Measurements from ENCODE around the gene CFL2. TPM values are rescaled to one million over a fixed set of nuclear protein-coding genes. Genes with fewer than 3 reads are reported as not detected.

CFL2 gene
- total and polyA plus RNA-seq, 2 of the 13 experiments (the other 11 are each of a cell fraction or from before 2014, with no cell fraction given): 114 to 158 TPM

GRCh38 chr14:34693228-34693939 is 21.0 kb downstream of the CFL2 start (continued):
- peak; percentile 90; the same call in 1 of the 2 replicates for TF ChIP-seq THAP9 (CRISPR knock-in tag; IDR thresholded peaks at IDR 0.05; ENCODE audit: borderline replicate concordance)
- TF ChIP-seq MAFF (IDR thresholded peaks at IDR 0.05; ENCODE audit: low read depth, low read length): no peak
- TF ChIP-seq GMEB2 (CRISPR knock-in tag; IDR thresholded peaks at IDR 0.05; ENCODE audit: low read depth): no peak
- TF ChIP-seq ZNF644 (CRISPR knock-in tag; IDR thresholded peaks at IDR 0.05; ENCODE audit: low read depth): 0 out of 2 replicates have a peak, but pooled peaks have one; percentile 41
- no peak for TF ChIP-seq NCOA1 (CRISPR knock-in tag; IDR thresholded peaks at IDR 0.05)
- TF ChIP-seq NFKB2 (CRISPR knock-in tag; IDR thresholded peaks at IDR 0.05; ENCODE audit: borderline replicate concordance): peak; percentile 59; the same call in 1 of the 2 replicates
- TF ChIP-seq ZBTB14 (CRISPR knock-in tag; IDR thresholded peaks at IDR 0.05): no peak
- TF ChIP-seq HOMEZ (CRISPR knock-in tag; IDR thresholded peaks at IDR 0.05; ENCODE audit: low read depth): no peak; the same call in 1 of the 2 replicates
- TF ChIP-seq CREB3 (CRISPR knock-in tag; IDR thresholded peaks at IDR 0.05): no peak
- peak; percentile 69; the same call in 1 of the 2 replicates for TF ChIP-seq CC2D1A (CRISPR knock-in tag; IDR thresholded peaks at IDR 0.05)
- peak; percentile 41; the same call in 1 of the 2 replicates for TF ChIP-seq HMG20A (CRISPR knock-in tag; IDR thresholded peaks at IDR 0.05; ENCODE audit: borderline replicate concordance)
- TF ChIP-seq MED1 (CRISPR knock-in tag; IDR thresholded peaks at IDR 0.05): no peak
- 0 out of 2 replicates have a peak, but pooled peaks have one; percentile 47 for TF ChIP-seq EEA1 (CRISPR knock-in tag; IDR thresholded peaks at IDR 0.05; ENCODE audit: borderline replicate concordance)
- no peak for TF ChIP-seq ZMAT3 (CRISPR knock-in tag; conservative IDR thresholded peaks at IDR 0.05)
- no peak for TF ChIP-seq LCORL (IDR thresholded peaks at IDR 0.05)
- TF ChIP-seq LCORL (CRISPR knock-in tag; IDR thresholded peaks at IDR 0.05): peak; percentile 84
- TF ChIP-seq THAP7 (CRISPR knock-in tag; IDR thresholded peaks at IDR 0.05): no peak; the same call in 1 of the 2 replicates
- peak; percentile 44; the same call in 1 of the 2 replicates for TF ChIP-seq FLYWCH1 (CRISPR knock-in tag; IDR thresholded peaks at IDR 0.05)
- TF ChIP-seq FOXA1 (IDR thresholded peaks at IDR 0.05): no peak
- no peak for TF ChIP-seq FOXA1 (CRISPR knock-in tag; IDR thresholded peaks at IDR 0.05)
- no peak for TF ChIP-seq ZC3H13 (CRISPR knock-in tag; IDR thresholded peaks at IDR 0.05)
- TF ChIP-seq ZNF713 (CRISPR knock-in tag; IDR thresholded peaks at IDR 0.05): 0 out of 2 replicates have a peak, but pooled peaks have one; percentile 28

All from HepG2 (cell line).